GM12801 (cell line): ENCODE results near the gene SPOCK1.

Experiments used
- CTCF ChIP-seq: IDR thresholded peaks from one replicate; pipeline ENCODE4 v1.5.1; 2011; ENCODE audit warnings: control low read depth; ENCODE audit not compliant: insufficient read length; ENCODE audit errors: extremely low read depth

The SPOCK1 gene

GRCh38 chr5:137415231-137415681, 83.9 kb downstream of the SPOCK1 start:
- no peak for TF ChIP-seq CTCF

GRCh38 chr5:137414112-137414755, 84.9 kb downstream of the SPOCK1 start:
- TF ChIP-seq CTCF, result no peak

- TF ChIP-seq CTCF, result no peak
Measured at GRCh38 chr5:137412136-137412535, 87.0 kb downstream of the SPOCK1 start.

DNA sequence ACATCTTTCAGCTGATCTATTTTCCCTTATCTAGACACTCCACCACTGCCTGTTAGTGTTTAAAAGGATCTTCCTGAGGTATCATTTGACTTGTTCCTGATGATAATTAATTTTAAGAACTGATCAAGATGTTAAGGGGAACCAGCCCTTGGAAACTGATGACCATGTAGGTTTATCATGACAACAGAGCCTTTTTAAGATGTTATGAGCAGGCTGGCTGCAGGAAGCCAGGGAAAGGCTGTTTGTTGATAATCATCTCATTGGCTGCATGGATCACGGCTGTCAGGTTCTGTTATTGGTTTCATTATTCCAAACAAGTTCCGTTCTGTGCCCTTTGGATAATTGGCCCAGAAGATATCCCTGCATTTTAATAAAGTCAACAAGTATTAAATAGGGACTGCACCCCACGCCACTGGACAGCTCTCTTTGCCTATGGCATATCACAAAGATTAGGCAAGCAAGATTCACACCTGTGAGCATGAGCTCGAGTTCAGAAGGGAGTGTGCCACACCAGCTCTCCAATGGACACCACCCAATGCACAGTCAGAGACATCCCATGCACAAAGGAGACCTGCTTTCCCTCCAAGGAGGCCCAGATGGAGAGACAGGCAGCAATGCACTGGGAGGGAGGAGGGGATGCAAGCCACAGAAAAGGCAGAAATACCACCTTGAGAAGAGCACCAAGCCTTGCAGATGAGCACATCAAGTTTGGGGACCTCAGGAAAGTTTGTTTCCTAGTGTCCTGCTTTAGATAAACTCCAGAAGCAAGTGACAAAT, 88.7 kb downstream of the SPOCK1 start:
- TF ChIP-seq CTCF, result no peak

DNA sequence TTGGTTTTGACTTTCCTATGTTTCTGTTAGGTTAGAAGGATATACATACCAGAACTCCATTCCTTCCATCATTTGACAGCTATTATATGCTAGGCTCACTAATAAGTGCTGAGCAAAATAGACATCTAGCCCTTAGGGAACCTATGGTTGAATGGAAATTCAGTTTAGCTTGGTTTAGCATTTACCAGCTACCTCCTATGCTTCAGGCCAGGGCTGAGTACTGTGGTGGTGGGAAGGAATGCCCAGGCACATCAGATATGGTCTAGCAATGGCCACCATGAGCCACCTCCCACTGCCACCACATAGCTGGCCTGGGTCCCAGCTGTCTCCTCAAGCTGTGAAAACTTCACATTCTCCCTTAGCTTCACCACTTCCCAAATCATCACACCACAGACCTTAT, 89.4 kb downstream of the SPOCK1 start:
- TF ChIP-seq CTCF, result no peak

GRCh38 chr5:137407090-137407489, 92.0 kb downstream of the SPOCK1 start:
- TF ChIP-seq CTCF, result no peak

DNA sequence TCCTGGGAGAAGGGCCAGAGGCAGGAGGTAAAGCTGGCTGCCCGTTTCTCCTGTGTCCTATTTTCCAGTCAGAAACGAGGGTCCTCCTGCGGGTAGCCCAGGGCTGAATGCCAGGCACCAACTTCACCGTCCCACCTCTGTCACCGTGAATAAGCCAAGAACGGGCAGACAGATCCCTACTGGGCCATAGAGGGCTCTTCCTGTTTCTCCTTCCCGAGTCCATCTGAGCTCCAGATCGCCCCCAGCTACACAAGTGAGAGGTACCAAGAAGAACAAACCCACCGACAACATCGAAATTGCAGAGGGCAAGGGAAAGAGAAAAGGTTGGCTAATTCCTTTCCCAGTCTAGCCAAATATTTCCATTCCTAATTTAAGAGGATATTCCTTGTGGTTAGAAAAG, 93.7 kb downstream of the SPOCK1 start:
- no peak for TF ChIP-seq CTCF
